ENCODE data around the gene MTSS2. TPM values are rescaled to one million over a fixed set of nuclear protein-coding genes. Genes with fewer than 3 reads are reported as not detected.

The MTSS2 gene
- total and polyA plus RNA-seq, 12 donors = 11.6 to 145 (median 73.9) TPM

DNA sequence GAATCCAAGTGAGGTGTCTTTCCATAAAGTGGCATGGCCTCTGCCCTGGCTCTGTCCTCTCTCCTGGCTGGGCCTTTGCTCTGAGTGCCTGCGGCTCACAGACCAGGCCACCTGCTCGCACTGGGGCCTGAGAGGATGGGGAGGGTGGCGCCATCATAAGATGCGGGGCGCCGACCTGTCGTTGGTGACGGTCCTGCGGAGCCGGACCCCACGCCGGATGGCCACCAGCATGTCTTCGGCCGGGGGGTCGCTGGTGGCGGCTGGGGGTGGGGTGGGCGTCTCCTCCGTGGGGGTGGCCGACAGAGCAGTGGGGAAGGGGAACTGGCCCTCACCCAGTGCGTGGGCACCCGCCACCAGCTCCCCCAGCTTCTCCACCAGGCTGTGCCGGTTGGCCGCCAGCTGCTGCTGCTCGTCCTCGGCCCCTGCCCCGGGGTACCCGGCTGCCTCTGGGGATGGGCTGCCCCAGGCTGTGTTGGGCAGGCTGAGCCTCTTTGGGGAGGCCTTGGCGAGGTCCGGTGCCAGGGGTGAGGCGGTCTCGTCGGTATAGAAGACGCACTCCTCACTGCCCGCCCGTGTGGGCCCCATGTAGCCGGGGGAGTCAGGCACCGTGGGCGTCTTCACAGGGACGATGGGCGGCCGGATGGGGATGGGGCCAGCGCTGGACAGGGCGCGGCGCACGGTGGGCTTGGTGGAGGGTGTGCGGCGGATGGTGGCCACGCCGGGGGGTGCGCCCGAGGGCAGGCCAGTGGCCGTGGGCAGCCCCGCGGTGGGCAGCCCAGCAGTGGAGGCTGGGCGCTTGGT, 22.1 kb downstream of the MTSS2 start:
- Histone ChIP-seq H3K9me3 (replicated peaks in 1 of 3) (no peaks in the 10 kb centered on the region), H3K36me3 (replicated peaks in 1 of 2) (peaks cover 0 to 57% of the 10 kb centered on the region in 2 donors), H3K4me1 (replicated peaks in 1 of 2) (no peaks in the 10 kb centered on the region), H3K27me3 (no peaks in the 10 kb centered on the region), H3K27ac (peak overlapping the region in 1 of 5 donors; percentile 54), H3K4me3 (no peak overlapping the region)
- no peak for DNase-seq
- no peak for TF ChIP-seq POLR2A (IDR thresholded peaks at IDR 0.05)
- TF ChIP-seq, protein P1, sequence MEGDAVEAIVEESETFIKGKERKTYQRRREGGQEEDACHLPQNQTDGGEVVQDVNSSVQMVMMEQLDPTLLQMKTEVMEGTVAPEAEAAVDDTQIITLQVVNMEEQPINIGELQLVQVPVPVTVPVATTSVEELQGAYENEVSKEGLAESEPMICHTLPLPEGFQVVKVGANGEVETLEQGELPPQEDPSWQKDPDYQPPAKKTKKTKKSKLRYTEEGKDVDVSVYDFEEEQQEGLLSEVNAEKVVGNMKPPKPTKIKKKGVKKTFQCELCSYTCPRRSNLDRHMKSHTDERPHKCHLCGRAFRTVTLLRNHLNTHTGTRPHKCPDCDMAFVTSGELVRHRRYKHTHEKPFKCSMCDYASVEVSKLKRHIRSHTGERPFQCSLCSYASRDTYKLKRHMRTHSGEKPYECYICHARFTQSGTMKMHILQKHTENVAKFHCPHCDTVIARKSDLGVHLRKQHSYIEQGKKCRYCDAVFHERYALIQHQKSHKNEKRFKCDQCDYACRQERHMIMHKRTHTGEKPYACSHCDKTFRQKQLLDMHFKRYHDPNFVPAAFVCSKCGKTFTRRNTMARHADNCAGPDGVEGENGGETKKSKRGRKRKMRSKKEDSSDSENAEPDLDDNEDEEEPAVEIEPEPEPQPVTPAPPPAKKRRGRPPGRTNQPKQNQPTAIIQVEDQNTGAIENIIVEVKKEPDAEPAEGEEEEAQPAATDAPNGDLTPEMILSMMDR (IDR thresholded peaks at IDR 0.05) = no peak
- intact Hi-C loops (cut with DNase I) = no loop called here
- 93 to 96% (median 94%) methylated on average over 25 to 56 of the region's 56 CpGs for WGBS, 4 donors

DNA sequence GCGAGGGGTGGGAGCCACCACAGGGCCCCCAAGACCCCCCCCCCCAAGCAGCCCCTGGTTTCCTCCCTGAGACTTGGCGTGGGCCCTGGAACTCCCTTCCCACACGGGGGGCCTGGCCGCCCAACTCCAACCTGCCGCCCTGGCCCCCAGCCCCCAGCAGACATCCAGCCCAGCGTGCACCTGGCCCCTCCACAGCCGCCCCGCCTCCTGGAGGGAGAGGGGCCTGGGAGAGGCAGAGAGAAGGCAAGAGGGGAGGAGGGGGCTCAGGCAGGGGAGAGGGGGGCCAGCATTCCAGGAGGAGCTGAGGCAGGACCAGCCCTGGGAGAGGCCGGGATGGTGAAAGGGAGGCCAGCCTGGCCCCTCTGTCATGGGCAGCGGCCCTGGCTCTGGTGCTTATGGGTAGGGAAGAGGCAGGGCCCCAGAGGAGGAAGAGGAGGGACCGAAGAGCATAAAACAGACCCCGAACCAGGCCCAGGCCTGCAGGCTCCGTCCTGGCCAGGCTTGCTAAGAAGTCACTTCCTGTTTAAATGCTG, 22.8 kb downstream of the MTSS2 start:
- TF ChIP-seq, protein P1 (IDR thresholded peaks at IDR 0.05) = no peak
- no peak for TF ChIP-seq POLR2A (IDR thresholded peaks at IDR 0.05)
- 84 to 89% (median 85%) methylated on average over 8 to 13 of the region's 13 CpGs for WGBS, 4 donors
- no peak for DNase-seq
- Histone ChIP-seq H3K9me3 (replicated peaks in 1 of 3) (no peaks in the 10 kb centered on the region), H3K27ac (peak overlapping the region in 1 of 5 donors; percentile 54), H3K4me1 (replicated peaks in 1 of 2) (no peaks in the 10 kb centered on the region), H3K27me3 (no peaks in the 10 kb centered on the region), H3K36me3 (replicated peaks in 1 of 2) (peaks cover 0 to 50% of the 10 kb centered on the region in 2 donors), H3K4me3 (no peak overlapping the region)
- intact Hi-C loops (cut with DNase I) = no loop called here

DNA sequence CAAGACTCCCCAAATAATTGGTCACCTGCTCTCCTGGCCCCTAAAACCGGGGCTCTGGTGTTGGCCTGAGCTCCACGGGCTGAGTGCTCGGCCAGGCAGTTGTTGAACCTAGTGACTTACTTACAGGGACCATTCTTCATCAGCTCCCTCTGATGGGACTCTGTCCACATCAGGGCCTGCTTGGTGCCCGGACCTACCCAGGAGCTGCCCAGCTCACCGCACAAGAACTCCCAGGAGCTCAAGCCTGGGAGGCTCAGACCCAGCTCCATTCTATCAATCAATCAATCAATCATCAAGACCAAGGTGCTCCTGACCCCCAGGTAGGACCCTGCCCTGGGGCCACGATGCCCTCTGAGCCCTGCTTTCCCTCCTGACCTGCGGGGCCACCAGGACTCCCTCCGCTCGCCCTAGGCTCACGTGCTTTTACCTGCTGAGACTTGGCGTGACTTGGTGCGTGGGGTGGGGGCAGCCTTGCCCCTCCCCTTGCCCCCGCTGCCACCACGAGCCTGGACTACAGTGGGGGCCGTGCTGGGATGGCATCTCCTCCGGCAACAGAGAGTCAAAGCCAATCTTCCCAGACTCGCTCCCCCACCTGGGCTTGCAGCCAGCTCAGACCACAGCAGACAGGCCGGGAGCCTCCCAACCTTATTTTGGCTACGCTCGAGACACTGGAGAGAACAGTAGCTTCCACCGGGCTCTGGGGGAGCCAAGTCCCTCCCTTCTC, 23.8 kb downstream of the MTSS2 start:
- TF ChIP-seq POLR2A (IDR thresholded peaks at IDR 0.05) = no peak
- TF ChIP-seq, protein P1 (IDR thresholded peaks at IDR 0.05) = no peak
- H3K4me3 ChIP-seq = no peak overlapping the region
- H3K27me3 ChIP-seq = no peaks in the 10 kb centered on the region
- intact Hi-C loops (cut with DNase I) = no loop called here
- H3K9me3 ChIP-seq (replicated peaks in 1 of 3) = no peaks in the 10 kb centered on the region
- H3K27ac ChIP-seq = peak overlapping the region in 1 of 5 donors; percentile 54
- peaks cover 0 to 44% of the 10 kb centered on the region in 2 donors for H3K36me3 ChIP-seq (replicated peaks in 1 of 2)
- 71 to 80% (median 77%) methylated on average over 16 to 21 of the region's 21 CpGs for WGBS, 4 donors
- no peaks in the 10 kb centered on the region for H3K4me1 ChIP-seq (replicated peaks in 1 of 2)
- DNase-seq = peak in 3 of 7 donors; percentile 31 to 38 (median 33)

DNA sequence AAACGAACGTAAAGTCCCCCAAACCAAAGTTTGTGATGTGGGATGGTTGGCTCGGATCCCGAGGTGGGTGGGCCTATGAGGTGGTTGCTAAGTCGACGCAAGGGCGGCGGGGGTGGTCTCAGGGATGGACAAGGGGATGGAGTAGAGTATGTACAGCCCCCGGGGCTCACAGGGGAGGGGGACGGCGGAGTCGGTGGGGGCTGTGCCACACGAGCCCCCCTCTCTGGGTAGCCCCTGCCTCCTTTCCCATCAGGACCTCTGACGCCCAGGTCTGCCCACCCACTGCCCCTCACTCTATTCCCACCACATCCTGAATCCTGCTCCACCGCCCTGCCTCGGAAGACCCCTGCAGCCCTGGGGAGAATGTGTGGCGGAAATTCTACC, 24.3 kb downstream of the MTSS2 start:
- Histone ChIP-seq H3K9me3 (replicated peaks in 1 of 3) (no peaks in the 10 kb centered on the region), H3K27ac (peak overlapping the region in 1 of 5 donors; percentile 1), H3K4me3 (no peak overlapping the region), H3K36me3 (replicated peaks in 1 of 2) (peaks cover 0 to 44% of the 10 kb centered on the region in 2 donors), H3K27me3 (no peaks in the 10 kb centered on the region), H3K4me1 (replicated peaks in 1 of 2) (no peaks in the 10 kb centered on the region)
- TF ChIP-seq, protein P1 (IDR thresholded peaks at IDR 0.05) = no peak
- no peak for TF ChIP-seq POLR2A (IDR thresholded peaks at IDR 0.05)
- no peak for DNase-seq
- WGBS, 4 donors = 65 to 74% (median 73%) methylated on average over 14 to 17 of the region's 17 CpGs
- intact Hi-C loops (cut with DNase I) = no loop called here

Data from adrenal gland (tissue), 12 donors.